Smooth muscle cell (in vitro differentiated cells): ENCODE results near the gene ADAM22. TPM values are rescaled to one million over a fixed set of nuclear protein-coding genes. Genes with fewer than 3 reads are reported as not detected.

Experiments
- DNase-seq: peaks from one replicate; lab custom pipeline; 2025; ENCODE audit not compliant: unreplicated experiment; lab: John Stamatoyannopoulos, UW
- H2AFZ ChIP-seq: fragments of 200-600 bp; sonication (generic); 2 replicates; pipeline ENCODE4 v1.6.0; 2016; ENCODE audit warnings: antibody characterized with exemption, low read depth, mild to moderate bottlenecking
- H3F3A ChIP-seq: fragments of 200-600 bp; sonication (generic); 2 replicates; pipeline ENCODE4 v1.6.0; 2017; ENCODE audit warnings: antibody characterized with exemption, low read depth
- H3K27ac ChIP-seq: fragments of 200-600 bp; sonication (generic); 2 replicates; pipeline ENCODE4 v1.5.1; 2016; ENCODE audit warnings: low read depth, mild to moderate bottlenecking
- H3K27me3 ChIP-seq: fragments of 200-600 bp; sonication (generic); 2 replicates; pipeline ENCODE4 v1.6.1; 2016; ENCODE audit warnings: low read depth, mild to moderate bottlenecking
- H3K36me3 ChIP-seq: fragments of 200-600 bp; sonication (generic); 2 replicates; pipeline ENCODE4 v1.5.1; 2016; ENCODE audit warnings: low read depth
- H3K4me1 ChIP-seq: fragments of 200-600 bp; sonication (generic); 2 replicates; pipeline ENCODE4 v1.5.1; 2016; ENCODE audit warnings: low read depth
- H3K4me2 ChIP-seq: fragments of 200-600 bp; sonication (generic); 2 replicates; pipeline ENCODE4 v1.6.0; 2016; ENCODE audit warnings: mild to moderate bottlenecking
- H3K4me3 ChIP-seq: fragments of 200-600 bp; sonication (generic); 2 replicates; pipeline ENCODE4 v1.5.1; 2016; ENCODE audit warnings: mild to moderate bottlenecking
- H3K79me2 ChIP-seq: fragments of 200-600 bp; sonication (generic); 2 replicates; pipeline ENCODE4 v1.6.0; 2016; ENCODE audit warnings: low read depth, mild to moderate bottlenecking
- H3K9ac ChIP-seq: fragments of 200-600 bp; sonication (generic); 2 replicates; pipeline ENCODE4 v1.6.0; 2016; ENCODE audit warnings: low read depth
- H3K9me3 ChIP-seq: fragments of 200-600 bp; sonication (generic); replicated peaks from 2 replicates; pipeline ENCODE4 v1.5.1; 2016; ENCODE audit warnings: low read depth
- H4K20me1 ChIP-seq: fragments of 200-600 bp; sonication (generic); 2 replicates; pipeline ENCODE4 v1.6.0; 2016; ENCODE audit warnings: low read depth
- WGBS: methylation state at CpG from one replicate; pipeline ENCODE4 v1.1.7; 2016; ENCODE audit warnings: low lambda C conversion rate; 5-methylcytosine and 5-hydroxymethylcytosine counted together
- polyA plus RNA-seq: library from polyadenylated mRNA; unstranded; fragments of >200 nt; fragmentation: Nextera tagmentation; extraction: Ambion mirVana; gene quantifications from 2 replicates; pipeline ENCODE4 v1.2.1, GENCODE V29; 2016
- total RNA-seq: library from RNA; depleted of rRNA; stranded (reverse); fragments of >200 nt; gene quantifications from 2 replicates; pipeline ENCODE4 v1.2.3, GENCODE V29; 2014
- TF ChIP-seq, protein P1 (sequence below): fragments of 200-600 bp; sonication (generic); IDR thresholded peaks from 2 replicates; pipeline ENCODE4 v1.5.1; 2017; ENCODE audit warnings: borderline replicate concordance, mild to moderate bottlenecking, antibody characterized with exemption; ENCODE audit not compliant: insufficient read depth, poor library complexity, severe bottlenecking

Gene ADAM22
- total and polyA plus RNA-seq, 2 experiments from 2014 or later = 0.10 to 0.22 TPM

- H4K20me1 ChIP-seq = no peaks in the 10 kb centered on the region
- no peak overlapping the region for H3K27ac ChIP-seq
- H3K4me2 ChIP-seq = no peak overlapping the region
- no peaks in the 10 kb centered on the region for H3K36me3 ChIP-seq
- H3K9me3 ChIP-seq = no peaks in the 10 kb centered on the region
- DNase-seq = no peak
- no peak overlapping the region for H3K9ac ChIP-seq
- H3K4me1 ChIP-seq = no peaks in the 10 kb centered on the region
- no peaks in the 10 kb centered on the region for H3F3A ChIP-seq
- TF ChIP-seq, protein P1, sequence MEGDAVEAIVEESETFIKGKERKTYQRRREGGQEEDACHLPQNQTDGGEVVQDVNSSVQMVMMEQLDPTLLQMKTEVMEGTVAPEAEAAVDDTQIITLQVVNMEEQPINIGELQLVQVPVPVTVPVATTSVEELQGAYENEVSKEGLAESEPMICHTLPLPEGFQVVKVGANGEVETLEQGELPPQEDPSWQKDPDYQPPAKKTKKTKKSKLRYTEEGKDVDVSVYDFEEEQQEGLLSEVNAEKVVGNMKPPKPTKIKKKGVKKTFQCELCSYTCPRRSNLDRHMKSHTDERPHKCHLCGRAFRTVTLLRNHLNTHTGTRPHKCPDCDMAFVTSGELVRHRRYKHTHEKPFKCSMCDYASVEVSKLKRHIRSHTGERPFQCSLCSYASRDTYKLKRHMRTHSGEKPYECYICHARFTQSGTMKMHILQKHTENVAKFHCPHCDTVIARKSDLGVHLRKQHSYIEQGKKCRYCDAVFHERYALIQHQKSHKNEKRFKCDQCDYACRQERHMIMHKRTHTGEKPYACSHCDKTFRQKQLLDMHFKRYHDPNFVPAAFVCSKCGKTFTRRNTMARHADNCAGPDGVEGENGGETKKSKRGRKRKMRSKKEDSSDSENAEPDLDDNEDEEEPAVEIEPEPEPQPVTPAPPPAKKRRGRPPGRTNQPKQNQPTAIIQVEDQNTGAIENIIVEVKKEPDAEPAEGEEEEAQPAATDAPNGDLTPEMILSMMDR = no peak
- no peaks in the 10 kb centered on the region for H3K79me2 ChIP-seq
- no peak overlapping the region for H3K4me3 ChIP-seq
- 95% methylated on average over 2 of the region's 2 CpGs for WGBS
- H3K27me3 ChIP-seq = no peaks in the 10 kb centered on the region
- no peak overlapping the region for H2AFZ ChIP-seq
These were observed 156.6 kb downstream of the ADAM22 start for GRCh38 chr7:88090671-88091070.

DNA sequence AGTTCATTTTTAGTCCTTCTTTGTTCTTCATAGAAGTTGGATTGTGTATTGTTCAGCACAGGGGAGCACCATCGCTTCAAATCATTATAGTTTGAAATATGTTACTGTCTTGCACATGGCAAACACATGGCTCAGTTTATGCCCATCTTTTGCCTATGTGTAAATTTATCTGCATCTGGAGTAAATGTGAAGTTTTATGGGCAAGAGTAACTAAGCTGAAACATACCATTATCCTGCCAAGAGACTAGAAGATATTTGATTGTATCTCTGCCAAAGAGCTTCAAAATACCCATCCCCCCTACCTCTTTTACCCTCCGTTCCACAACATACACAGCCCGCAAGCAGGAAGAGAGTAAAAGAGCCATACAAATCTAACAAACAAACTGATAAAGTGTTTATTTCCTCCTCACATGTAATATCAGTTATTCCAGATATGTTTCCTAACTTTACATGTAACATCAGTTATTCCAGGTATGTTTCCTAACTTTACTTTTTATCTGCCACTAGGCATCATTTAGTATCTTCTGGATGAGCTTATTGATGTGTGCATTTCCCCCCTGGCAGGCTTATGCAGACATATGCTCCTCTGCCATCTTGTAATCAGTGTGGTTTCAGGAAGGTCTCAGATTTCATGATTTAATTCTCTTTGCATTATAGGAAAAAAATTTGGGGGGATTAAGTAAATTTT, 158.1 kb downstream of the ADAM22 start:
- Histone ChIP-seq H3K4me3 (no peak overlapping the region), H3K79me2 (no peaks in the 10 kb centered on the region), H2AFZ (no peak overlapping the region), H4K20me1 (no peaks in the 10 kb centered on the region), H3K36me3 (no peaks in the 10 kb centered on the region), H3K27me3 (no peaks in the 10 kb centered on the region), H3K9me3 (no peaks in the 10 kb centered on the region), H3K4me1 (no peaks in the 10 kb centered on the region), H3K4me2 (no peak overlapping the region), H3K9ac (no peak overlapping the region), H3K27ac (no peak overlapping the region), H3F3A (no peaks in the 10 kb centered on the region)
- WGBS = 85% methylated on average over 3 of the region's 3 CpGs
- TF ChIP-seq, protein P1 = no peak
- DNase-seq = no peak

DNA sequence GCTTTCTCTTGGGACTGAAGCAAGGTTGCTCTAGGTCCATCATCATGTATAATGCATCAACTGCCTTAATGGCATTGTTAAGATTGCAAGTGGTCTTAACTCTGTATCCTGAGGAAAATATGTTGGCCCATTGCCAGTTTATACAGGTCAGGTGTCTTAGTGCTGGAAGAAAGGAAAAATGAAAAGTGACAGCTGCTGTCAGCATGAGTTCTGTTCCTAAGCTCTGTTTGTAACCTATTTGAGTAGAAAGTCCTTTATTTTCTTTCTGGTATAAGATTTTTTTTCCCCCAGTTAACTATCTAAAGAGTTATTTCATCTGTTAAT, 158.6 kb downstream of the ADAM22 start:
- H4K20me1 ChIP-seq = no peaks in the 10 kb centered on the region
- no peaks in the 10 kb centered on the region for H3K9me3 ChIP-seq
- H3K36me3 ChIP-seq = no peaks in the 10 kb centered on the region
- H3F3A ChIP-seq = no peaks in the 10 kb centered on the region
- no peak overlapping the region for H3K4me2 ChIP-seq
- DNase-seq = no peak
- no peak overlapping the region for H3K4me3 ChIP-seq
- no peak overlapping the region for H3K27ac ChIP-seq
- TF ChIP-seq, protein P1 = no peak
- H3K79me2 ChIP-seq = no peaks in the 10 kb centered on the region
- no peak overlapping the region for H2AFZ ChIP-seq
- H3K4me1 ChIP-seq = no peaks in the 10 kb centered on the region
- no peaks in the 10 kb centered on the region for H3K27me3 ChIP-seq
- no peak overlapping the region for H3K9ac ChIP-seq

GRCh38 chr7:88101769-88102168, 167.7 kb downstream of the ADAM22 start:
- DNase-seq = no peak
- no peak overlapping the region for H3K27ac ChIP-seq
- H2AFZ ChIP-seq = no peak overlapping the region
- no peaks in the 10 kb centered on the region for H3K27me3 ChIP-seq
- no peaks in the 10 kb centered on the region for H3K79me2 ChIP-seq
- no peaks in the 10 kb centered on the region for H3F3A ChIP-seq
- 56% methylated on average over 1 of the region's 1 CpG for WGBS
- no peak overlapping the region for H3K9ac ChIP-seq
- H3K4me3 ChIP-seq = no peak overlapping the region
- TF ChIP-seq, protein P1 = no peak
- H3K36me3 ChIP-seq = no peaks in the 10 kb centered on the region
- no peaks in the 10 kb centered on the region for H3K4me1 ChIP-seq
- no peak overlapping the region for H3K4me2 ChIP-seq
- no peaks in the 10 kb centered on the region for H4K20me1 ChIP-seq
- no peaks in the 10 kb centered on the region for H3K9me3 ChIP-seq
